Measurements from ENCODE around the gene FAAP100.

FAAP100 gene

DNA sequence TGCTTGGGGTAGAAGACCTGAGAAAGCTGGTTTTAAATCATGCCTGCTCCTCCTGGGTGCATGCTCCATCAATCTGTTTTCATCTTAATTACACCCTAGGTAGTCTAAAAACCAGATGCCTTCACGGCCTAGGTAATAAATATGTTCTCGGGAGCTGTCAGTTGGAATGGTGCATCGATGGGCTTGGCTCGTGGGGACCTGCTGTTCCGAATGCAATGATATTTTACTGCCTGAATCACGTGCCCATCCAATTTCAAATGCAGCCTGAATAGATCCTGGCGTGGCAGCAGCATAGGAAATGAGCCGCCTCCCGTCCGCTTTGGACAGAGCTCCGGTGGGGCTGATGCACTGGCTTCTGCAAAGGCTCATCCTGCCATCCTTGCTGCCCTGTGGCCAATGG, 18.8 kb upstream of the FAAP100 start:
- no peak overlapping the region for H3K4me3 ChIP-seq (ENCODE audit: control insufficient read depth, low read depth, low read length)
- no peak for DNase-seq (ENCODE audit: low read depth)
- TF ChIP-seq, protein P1, sequence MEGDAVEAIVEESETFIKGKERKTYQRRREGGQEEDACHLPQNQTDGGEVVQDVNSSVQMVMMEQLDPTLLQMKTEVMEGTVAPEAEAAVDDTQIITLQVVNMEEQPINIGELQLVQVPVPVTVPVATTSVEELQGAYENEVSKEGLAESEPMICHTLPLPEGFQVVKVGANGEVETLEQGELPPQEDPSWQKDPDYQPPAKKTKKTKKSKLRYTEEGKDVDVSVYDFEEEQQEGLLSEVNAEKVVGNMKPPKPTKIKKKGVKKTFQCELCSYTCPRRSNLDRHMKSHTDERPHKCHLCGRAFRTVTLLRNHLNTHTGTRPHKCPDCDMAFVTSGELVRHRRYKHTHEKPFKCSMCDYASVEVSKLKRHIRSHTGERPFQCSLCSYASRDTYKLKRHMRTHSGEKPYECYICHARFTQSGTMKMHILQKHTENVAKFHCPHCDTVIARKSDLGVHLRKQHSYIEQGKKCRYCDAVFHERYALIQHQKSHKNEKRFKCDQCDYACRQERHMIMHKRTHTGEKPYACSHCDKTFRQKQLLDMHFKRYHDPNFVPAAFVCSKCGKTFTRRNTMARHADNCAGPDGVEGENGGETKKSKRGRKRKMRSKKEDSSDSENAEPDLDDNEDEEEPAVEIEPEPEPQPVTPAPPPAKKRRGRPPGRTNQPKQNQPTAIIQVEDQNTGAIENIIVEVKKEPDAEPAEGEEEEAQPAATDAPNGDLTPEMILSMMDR (conservative IDR thresholded peaks at IDR 0.05; ENCODE audit: control insufficient read depth, insufficient read depth, low read depth, low read length): no peak

DNA sequence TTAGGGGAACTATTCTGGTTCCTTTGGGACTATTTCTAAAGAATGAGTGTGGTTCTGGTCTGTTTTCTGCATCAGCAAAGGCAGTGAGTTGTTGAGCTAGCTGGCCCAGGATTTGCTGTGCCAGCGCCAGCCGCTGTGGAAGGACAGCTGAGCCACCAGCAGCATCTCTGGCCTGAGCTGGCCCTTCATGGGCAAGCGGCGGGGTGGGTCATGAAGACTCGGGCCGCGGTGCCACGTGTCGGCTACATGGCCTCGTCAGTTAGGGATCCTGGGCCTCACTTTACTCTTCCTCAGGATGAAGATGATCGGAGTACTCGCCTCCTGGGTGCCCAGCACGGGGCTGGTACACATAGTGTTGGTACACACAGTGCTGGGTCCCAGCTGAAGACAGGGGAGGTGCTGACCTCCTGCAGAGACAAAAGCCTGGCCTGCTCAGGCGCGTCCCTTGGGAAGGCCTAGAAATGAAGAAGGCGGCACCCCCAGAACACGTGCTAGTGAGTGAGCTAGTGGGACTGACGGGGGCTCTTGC, 17.9 kb upstream of the FAAP100 start:
- DNase-seq (ENCODE audit: low read depth): no peak
- no peak overlapping the region for H3K4me3 ChIP-seq (ENCODE audit: control insufficient read depth, low read depth, low read length)
- TF ChIP-seq, protein P1 (conservative IDR thresholded peaks at IDR 0.05; ENCODE audit: control insufficient read depth, insufficient read depth, low read depth, low read length): no peak

DNA sequence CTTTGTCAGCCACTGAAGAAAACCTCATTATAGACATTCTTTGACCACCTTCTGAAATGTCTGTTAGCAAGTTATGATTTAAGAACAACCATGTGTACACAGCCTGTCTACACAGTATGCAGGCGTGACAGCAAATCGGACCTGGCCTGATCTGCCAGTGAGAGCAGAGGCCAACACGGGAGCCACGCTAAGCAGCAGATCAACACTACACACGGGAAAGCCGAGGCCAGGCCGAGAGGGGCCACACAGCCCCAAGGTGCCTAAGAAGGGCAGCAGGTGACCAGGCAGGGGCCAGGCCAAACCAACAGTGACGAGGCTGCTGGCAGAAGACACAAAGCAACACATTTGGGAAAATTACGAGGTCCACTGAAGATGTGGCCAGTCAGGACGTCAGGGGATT, 16.3 kb upstream of the FAAP100 start:
- DNase-seq (ENCODE audit: low read depth): no peak
- TF ChIP-seq, protein P1 (conservative IDR thresholded peaks at IDR 0.05; ENCODE audit: control insufficient read depth, insufficient read depth, low read depth, low read length): no peak
- no peak overlapping the region for H3K4me3 ChIP-seq (ENCODE audit: control insufficient read depth, low read depth, low read length)

DNA sequence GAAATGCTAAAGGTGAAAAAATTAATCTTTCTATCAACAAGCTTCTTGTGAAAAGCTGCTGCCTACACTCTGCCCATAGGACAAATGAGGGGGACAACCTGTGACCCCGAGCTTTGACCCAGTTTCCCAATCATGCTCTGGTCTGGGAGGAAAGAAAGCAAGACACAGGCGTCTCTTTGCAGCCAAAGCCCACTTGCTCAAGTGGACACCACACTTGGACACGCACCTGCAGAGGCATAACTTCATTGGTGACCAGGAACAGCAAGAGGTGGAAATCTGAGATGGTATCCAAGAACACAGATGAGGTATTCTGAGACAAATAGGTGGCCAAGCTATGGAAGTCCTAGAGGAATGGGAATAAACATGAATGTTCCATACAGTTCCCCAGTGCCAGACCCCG, 15.0 kb upstream of the FAAP100 start:
- DNase-seq (ENCODE audit: low read depth): no peak
- TF ChIP-seq, protein P1 (conservative IDR thresholded peaks at IDR 0.05; ENCODE audit: control insufficient read depth, insufficient read depth, low read depth, low read length): no peak
- no peak overlapping the region for H3K4me3 ChIP-seq (ENCODE audit: control insufficient read depth, low read depth, low read length)

DNA sequence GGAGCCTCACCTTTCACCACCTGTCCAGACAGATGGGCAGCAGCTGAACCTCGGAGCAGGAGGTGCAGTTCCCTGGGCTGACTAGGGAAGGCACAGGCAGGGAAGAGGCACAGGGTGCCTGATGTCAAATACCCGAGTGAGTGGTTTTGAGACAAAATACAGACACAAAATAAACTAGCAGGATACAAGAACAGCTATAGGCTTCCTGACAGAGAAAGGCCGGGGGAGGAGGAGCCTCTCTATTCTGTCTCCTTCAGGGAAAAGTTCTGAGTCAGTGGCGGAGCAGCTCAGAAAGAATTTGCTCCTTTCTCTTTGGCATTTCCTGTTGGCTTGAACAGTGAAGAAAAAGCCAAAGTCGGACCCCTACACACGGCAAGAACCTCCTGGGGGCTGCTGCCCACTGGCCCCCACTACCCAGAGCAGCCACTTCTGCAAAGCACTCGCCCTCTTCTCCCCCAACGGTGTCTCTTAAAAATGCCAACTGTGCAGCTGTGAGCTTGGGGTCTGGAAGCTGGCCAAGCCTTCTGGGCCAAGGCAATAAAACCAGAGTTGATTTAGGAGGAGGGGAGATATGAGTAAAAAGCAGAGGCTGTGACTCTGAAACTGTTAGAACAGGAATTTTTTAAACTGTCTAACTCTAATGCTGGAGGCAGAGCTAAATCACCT, 14.4 kb upstream of the FAAP100 start:
- DNase-seq (ENCODE audit: low read depth): peak; percentile 90
- TF ChIP-seq, protein P1 (conservative IDR thresholded peaks at IDR 0.05; ENCODE audit: control insufficient read depth, insufficient read depth, low read depth, low read length): no peak
- H3K4me3 ChIP-seq (ENCODE audit: control insufficient read depth, low read depth, low read length): peak overlapping the region; percentile 19

DNA sequence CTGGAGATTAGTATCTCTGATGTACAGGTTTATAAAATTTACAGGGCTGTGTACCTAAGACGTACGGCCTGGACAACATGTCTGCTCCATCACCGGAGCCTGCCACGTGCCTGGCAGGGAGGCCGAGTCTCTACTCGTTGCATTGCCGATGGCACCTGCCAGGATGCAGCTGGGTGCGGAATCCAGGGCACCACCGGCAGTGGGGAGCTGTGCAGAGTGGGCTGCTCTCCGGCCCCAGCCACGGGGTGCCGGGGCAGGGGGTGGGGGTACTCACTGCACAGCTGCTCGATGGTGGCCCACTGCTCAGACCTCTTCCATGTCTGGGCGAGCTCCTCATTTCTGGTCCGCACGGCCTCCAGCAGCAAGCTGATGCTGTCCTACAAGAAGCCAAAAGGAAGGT, 13.1 kb upstream of the FAAP100 start:
- no peak for DNase-seq (ENCODE audit: low read depth)
- H3K4me3 ChIP-seq (ENCODE audit: control insufficient read depth, low read depth, low read length): no peak overlapping the region
- TF ChIP-seq, protein P1 (conservative IDR thresholded peaks at IDR 0.05; ENCODE audit: control insufficient read depth, insufficient read depth, low read depth, low read length): no peak
